HepG2 (cell line): ENCODE measurements around the gene NOL4L. TPM values are rescaled to one million over a fixed set of nuclear protein-coding genes. Genes with fewer than 3 reads are reported as not detected.
A peak's percentile ranks its signal among the peaks of the same experiment; 100 is the strongest.

Source experiments
- AKNA ChIP-seq: sonication (generic); formaldehyde crosslinking; IDR thresholded peaks from 2 replicates; pipeline ENCODE4 v1.4.0; 2020; ENCODE audit warnings: missing genetic modification reagents, borderline replicate concordance
- EP300 ChIP-seq, 3 experiments: sonication (generic) in 1 of 3; formaldehyde crosslinking in 1 of 3; IDR thresholded peaks; 2 replicates each; pipeline versions ENCODE4 v1.5.1 to v1.6.1; 2011 to 2020; ENCODE audit warnings: low read depth in 2 of 3, low read length in 2 of 3, borderline replicate concordance in 1 of 3, improper control_type of control experiment in 1 of 3, mild to moderate bottlenecking in 1 of 3, missing genetic modification reagents in 1 of 3, moderate library complexity in 1 of 3
- HES4 ChIP-seq: sonication (generic); formaldehyde crosslinking; IDR thresholded peaks from 2 replicates; pipeline ENCODE4 v1.9.0; 2021; ENCODE audit warnings: mild to moderate bottlenecking, missing genetic modification reagents, borderline replicate concordance
- MEIS1 ChIP-seq: sonication (generic); formaldehyde crosslinking; IDR thresholded peaks from 2 replicates; pipeline ENCODE4 v1.9.0; 2021; ENCODE audit warnings: mild to moderate bottlenecking, missing genetic modification reagents, moderate library complexity, borderline replicate concordance
- MYC ChIP-seq: sonication (generic); formaldehyde crosslinking; IDR thresholded peaks from 2 replicates; pipeline ENCODE4 v1.9.0; 2021; ENCODE audit warnings: missing genetic modification reagents, borderline replicate concordance
- REXO4 ChIP-seq: sonication (generic); formaldehyde crosslinking; IDR thresholded peaks from 2 replicates; pipeline ENCODE4 v1.8.0; 2022; ENCODE audit warnings: missing genetic modification reagents, mild to moderate bottlenecking, borderline replicate concordance
- SALL2 ChIP-seq: sonication (generic); formaldehyde crosslinking; IDR thresholded peaks from 2 replicates; pipeline ENCODE4 v1.8.1; 2023; ENCODE audit warnings: mild to moderate bottlenecking, missing genetic modification reagents, inconsistent platforms
- SMAD1 ChIP-seq: sonication (generic); formaldehyde crosslinking; IDR thresholded peaks from 2 replicates; pipeline ENCODE4 v1.4.0; 2020; ENCODE audit warnings: missing genetic modification reagents, low read depth, mild to moderate bottlenecking, borderline replicate concordance
- SOX5 ChIP-seq: IDR thresholded peaks from 2 replicates; pipeline ENCODE4 v1.6.1; 2016; ENCODE audit warnings: borderline replicate concordance
- SOX6 ChIP-seq, 2 experiments: fragments of 450-650 bp in 1 of 2; sonication (generic) in 1 of 2; formaldehyde crosslinking in 1 of 2; IDR thresholded peaks; 2 replicates each; pipeline versions ENCODE4 v1.4.0 to v1.6.1; 2017 to 2020; ENCODE audit warnings: antibody characterized with exemption in 1 of 2, mild to moderate bottlenecking in 1 of 2, missing genetic modification reagents in 1 of 2
- SRY ChIP-seq: sonication (generic); formaldehyde crosslinking; IDR thresholded peaks from 2 replicates; pipeline ENCODE4 v1.8.0; 2022; ENCODE audit warnings: mild to moderate bottlenecking, missing genetic modification reagents
- ZNF101 ChIP-seq: sonication (generic); formaldehyde crosslinking; IDR thresholded peaks from 2 replicates; pipeline ENCODE4 v1.4.0; 2020; ENCODE audit warnings: mild to moderate bottlenecking, low read depth, missing genetic modification reagents, borderline replicate concordance
- ZNF263 ChIP-seq: sonication (generic); formaldehyde crosslinking; IDR thresholded peaks from 2 replicates; pipeline ENCODE4 v1.4.0; 2020; ENCODE audit warnings: missing genetic modification reagents
- ZNF44 ChIP-seq: sonication (generic); formaldehyde crosslinking; IDR thresholded peaks from 2 replicates; pipeline ENCODE4 v1.5.1; 2020; ENCODE audit warnings: mild to moderate bottlenecking, missing genetic modification reagents
- ZNF781 ChIP-seq: sonication (generic); formaldehyde crosslinking; IDR thresholded peaks from 2 replicates; pipeline ENCODE4 v1.5.1; 2020; ENCODE audit warnings: borderline replicate concordance, mild to moderate bottlenecking, missing genetic modification reagents; ENCODE audit errors: not compliant biosample characterization
- polyA plus RNA-seq, 8 experiments: library from polyadenylated mRNA; depleted of rRNA in 3 of 8; stranded (reverse) in 7 of 8; unstranded in 1 of 8; fragments of >200 nt; fragmentation: Illumina TruSeq in 4 of 8; extraction: Trizol in 4 of 8; gene quantifications; 2 replicates each; pipeline versions ENCODE4 v1.2.1 to v1.2.3, GENCODE V29; 2011 to 2016; ENCODE audit warnings: low read depth in 4 of 8, missing spikeins in 1 of 8, mixed read lengths in 1 of 8; ENCODE audit not compliant: insufficient read depth in 1 of 8
- total RNA-seq, 5 experiments: library from RNA; depleted of rRNA; stranded (reverse); fragments of >200 nt; fragmentation: Illumina TruSeq; extraction: Trizol; gene quantifications; 2 replicates each; pipeline ENCODE4 v1.2.3, GENCODE V29; 2016; ENCODE audit warnings: low read depth in 1 of 5
- TF ChIP-seq, protein P1 (sequence below): sonication (generic); formaldehyde crosslinking; IDR thresholded peaks from 2 replicates; pipeline ENCODE4 v1.4.0; 2020; ENCODE audit warnings: missing genetic modification reagents
- TF ChIP-seq, protein P2 (sequence below): sonication (generic); formaldehyde crosslinking; IDR thresholded peaks from 2 replicates; pipeline ENCODE4 v1.8.1; 2023; ENCODE audit warnings: mild to moderate bottlenecking, missing genetic modification reagents

Gene NOL4L
- total and polyA plus RNA-seq, 2 of the 13 experiments (the other 11 are each of a cell fraction or from before 2014, with no cell fraction given): 16.6 to 35.4 TPM

DNA sequence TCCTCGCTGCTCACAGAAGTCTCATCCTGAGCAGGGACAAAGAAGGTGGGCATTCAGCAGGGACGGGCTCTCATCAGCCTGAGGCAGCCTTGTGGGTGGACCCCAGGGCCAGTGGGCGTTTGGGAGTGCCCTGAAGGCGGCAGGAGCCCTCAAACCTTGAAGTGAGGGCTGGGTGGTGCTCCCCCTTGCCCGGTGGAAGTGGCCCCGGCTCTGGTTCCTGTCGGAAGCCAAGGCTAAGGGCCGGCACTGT lies 110.5 kb downstream of the NOL4L start (continued):
- TF ChIP-seq MEIS1 (CRISPR knock-in tag) (no peak), REXO4 (no peak), ZNF263 (CRISPR knock-in tag) (peak; percentile 97), HES4 (CRISPR knock-in tag) (peak; percentile 17; the same call in 1 of the 2 replicates), SRY (CRISPR knock-in tag) (no peak), EP300 (IDR thresholded peaks at IDR 0.05; ENCODE audit: low read depth in 2 of 2, low read length in 2 of 2) (0 out of 4 replicates have a peak, but pooled peaks of 1 of the 2 experiments have one; percentile 0), EP300 (CRISPR knock-in tag; IDR thresholded peaks at IDR 0.05; ENCODE audit: borderline replicate concordance) (no peak), ZNF44 (CRISPR knock-in tag) (no peak), SALL2 (CRISPR knock-in tag) (0 out of 2 replicates have a peak, but pooled peaks have one; percentile 71), SMAD1 (CRISPR knock-in tag) (no peak), ZNF781 (peak; percentile 1), AKNA (CRISPR knock-in tag) (0 out of 2 replicates have a peak, but pooled peaks have one; percentile 55), SOX6 (IDR thresholded peaks at IDR 0.05) (no peak), SOX6 (CRISPR knock-in tag; IDR thresholded peaks at IDR 0.05) (no peak; the same call in 1 of the 2 replicates), SOX5 (no peak), ZNF101 (no peak), MYC (CRISPR knock-in tag) (peak; percentile 21; the same call in 1 of the 2 replicates)
- TF ChIP-seq, protein P1, sequence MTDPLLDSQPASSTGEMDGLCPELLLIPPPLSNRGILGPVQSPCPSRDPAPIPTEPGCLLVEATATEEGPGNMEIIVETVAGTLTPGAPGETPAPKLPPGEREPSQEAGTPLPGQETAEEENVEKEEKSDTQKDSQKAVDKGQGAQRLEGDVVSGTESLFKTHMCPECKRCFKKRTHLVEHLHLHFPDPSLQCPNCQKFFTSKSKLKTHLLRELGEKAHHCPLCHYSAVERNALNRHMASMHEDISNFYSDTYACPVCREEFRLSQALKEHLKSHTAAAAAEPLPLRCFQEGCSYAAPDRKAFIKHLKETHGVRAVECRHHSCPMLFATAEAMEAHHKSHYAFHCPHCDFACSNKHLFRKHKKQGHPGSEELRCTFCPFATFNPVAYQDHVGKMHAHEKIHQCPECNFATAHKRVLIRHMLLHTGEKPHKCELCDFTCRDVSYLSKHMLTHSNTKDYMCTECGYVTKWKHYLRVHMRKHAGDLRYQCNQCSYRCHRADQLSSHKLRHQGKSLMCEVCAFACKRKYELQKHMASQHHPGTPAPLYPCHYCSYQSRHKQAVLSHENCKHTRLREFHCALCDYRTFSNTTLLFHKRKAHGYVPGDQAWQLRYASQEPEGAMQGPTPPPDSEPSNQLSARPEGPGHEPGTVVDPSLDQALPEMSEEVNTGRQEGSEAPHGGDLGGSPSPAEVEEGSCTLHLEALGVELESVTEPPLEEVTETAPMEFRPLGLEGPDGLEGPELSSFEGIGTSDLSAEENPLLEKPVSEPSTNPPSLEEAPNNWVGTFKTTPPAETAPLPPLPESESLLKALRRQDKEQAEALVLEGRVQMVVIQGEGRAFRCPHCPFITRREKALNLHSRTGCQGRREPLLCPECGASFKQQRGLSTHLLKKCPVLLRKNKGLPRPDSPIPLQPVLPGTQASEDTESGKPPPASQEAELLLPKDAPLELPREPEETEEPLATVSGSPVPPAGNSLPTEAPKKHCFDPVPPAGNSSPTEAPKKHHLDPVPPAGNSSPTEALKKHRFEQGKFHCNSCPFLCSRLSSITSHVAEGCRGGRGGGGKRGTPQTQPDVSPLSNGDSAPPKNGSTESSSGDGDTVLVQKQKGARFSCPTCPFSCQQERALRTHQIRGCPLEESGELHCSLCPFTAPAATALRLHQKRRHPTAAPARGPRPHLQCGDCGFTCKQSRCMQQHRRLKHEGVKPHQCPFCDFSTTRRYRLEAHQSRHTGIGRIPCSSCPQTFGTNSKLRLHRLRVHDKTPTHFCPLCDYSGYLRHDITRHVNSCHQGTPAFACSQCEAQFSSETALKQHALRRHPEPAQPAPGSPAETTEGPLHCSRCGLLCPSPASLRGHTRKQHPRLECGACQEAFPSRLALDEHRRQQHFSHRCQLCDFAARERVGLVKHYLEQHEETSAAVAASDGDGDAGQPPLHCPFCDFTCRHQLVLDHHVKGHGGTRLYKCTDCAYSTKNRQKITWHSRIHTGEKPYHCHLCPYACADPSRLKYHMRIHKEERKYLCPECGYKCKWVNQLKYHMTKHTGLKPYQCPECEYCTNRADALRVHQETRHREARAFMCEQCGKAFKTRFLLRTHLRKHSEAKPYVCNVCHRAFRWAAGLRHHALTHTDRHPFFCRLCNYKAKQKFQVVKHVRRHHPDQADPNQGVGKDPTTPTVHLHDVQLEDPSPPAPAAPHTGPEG (CRISPR knock-in tag): 0 out of 2 replicates have a peak, but pooled peaks have one; percentile 2
- TF ChIP-seq, protein P2, sequence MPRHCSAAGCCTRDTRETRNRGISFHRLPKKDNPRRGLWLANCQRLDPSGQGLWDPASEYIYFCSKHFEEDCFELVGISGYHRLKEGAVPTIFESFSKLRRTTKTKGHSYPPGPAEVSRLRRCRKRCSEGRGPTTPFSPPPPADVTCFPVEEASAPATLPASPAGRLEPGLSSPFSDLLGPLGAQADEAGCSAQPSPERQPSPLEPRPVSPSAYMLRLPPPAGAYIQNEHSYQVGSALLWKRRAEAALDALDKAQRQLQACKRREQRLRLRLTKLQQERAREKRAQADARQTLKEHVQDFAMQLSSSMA (CRISPR knock-in tag): 0 out of 2 replicates have a peak, but pooled peaks have one; percentile 93
